Measurements from ENCODE around the gene PFDN1. TPM values are rescaled to one million over a fixed set of nuclear protein-coding genes. Genes with fewer than 3 reads are reported as not detected.

PFDN1 gene
- total RNA-seq, 1 experiment from 2014 or later, result 61.2 TPM

DNA sequence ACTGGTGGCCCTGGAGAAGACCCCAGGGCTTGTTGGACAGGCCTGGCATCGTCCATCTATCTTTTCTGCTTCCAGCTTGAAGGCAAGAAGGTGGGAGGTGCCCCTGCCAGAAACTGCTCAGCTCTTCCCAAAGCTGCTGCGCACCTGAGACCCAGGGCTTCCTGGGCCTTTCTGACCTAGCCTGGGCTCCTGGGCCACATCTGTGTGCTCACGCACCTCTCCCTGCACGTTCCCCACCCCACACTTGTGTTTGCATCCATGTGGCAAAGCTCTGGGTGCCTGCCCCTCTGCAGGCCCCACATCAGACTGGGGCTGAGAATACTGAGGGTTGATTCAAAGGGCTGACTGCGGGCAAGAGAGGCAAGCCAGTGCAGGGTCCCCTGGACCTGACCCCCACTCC is 63.4 kb downstream of the PFDN1 start:
- DNase-seq (ENCODE audit: low spot score), result no peak

- no peak for DNase-seq (ENCODE audit: low spot score)
These were observed 64.1 kb downstream of the PFDN1 start for GRCh38 chr5:140238756-140239155.

GRCh38 chr5:140236891-140237598 is 65.9 kb downstream of the PFDN1 start:
- no peak for DNase-seq (ENCODE audit: low spot score)

- DNase-seq (ENCODE audit: low spot score), result no peak
These were observed 66.9 kb downstream of the PFDN1 start for GRCh38 chr5:140235791-140236551.

GRCh38 chr5:140234377-140234989 is 68.4 kb downstream of the PFDN1 start:
- DNase-seq (ENCODE audit: low spot score), result no peak

DNA sequence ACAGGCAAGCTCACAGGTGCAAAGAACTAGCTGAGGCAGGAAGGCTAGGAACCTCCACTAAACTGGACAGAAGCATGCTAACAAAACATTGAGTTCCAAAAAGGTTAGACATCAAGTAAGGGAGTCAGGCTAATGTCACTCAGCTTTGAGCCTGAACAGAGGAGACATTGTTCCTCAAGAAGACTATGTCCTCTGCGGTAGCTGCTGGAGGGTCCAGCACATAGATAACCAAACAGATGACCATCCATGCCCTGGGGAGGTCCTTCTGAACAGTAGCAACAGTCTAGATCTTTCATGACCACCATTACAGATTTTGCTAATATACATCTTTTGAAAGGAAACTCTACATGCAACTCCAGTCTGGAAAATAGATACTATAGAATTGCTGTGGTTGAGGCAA is 70.2 kb downstream of the PFDN1 start:
- DNase-seq (ENCODE audit: low spot score), result no peak

- DNase-seq (ENCODE audit: low spot score), result no peak
These were observed 72.5 kb downstream of the PFDN1 start for GRCh38 chr5:140230373-140230772.

- DNase-seq (ENCODE audit: low spot score), result no peak
These were observed 74.5 kb downstream of the PFDN1 start for GRCh38 chr5:140228364-140228837.

- DNase-seq (ENCODE audit: low spot score), result no peak
These were observed 75.9 kb downstream of the PFDN1 start for GRCh38 chr5:140227046-140227445.

DNA sequence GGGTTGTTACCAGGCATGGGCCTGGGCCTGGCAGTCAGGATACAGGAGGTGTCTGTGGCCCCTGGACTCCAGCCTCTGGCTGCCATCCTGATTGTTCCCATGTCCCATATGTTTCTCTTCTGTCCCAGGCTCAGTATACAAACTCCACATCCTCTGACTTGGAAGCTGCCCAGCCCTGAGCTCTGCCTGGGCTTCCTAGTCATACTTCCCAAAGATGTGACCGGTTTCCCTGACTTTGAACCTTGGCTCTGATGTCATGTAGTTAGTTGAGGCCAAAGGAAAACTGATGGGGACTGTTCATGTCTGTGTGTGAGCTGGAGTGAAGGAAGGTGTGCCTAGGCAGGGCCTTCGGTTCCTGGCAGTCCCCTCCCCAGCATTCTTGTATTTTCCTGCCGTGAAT is 77.5 kb downstream of the PFDN1 start:
- DNase-seq (ENCODE audit: low spot score), result no peak

- DNase-seq (ENCODE audit: low spot score), result no peak
These were observed 78.2 kb downstream of the PFDN1 start for GRCh38 chr5:140224658-140225057.

GRCh38 chr5:140223567-140223966 is 79.3 kb downstream of the PFDN1 start:
- no peak for DNase-seq (ENCODE audit: low spot score)

- DNase-seq (ENCODE audit: low spot score), result no peak
These were observed 80.5 kb downstream of the PFDN1 start for GRCh38 chr5:140222416-140222815.

DNA sequence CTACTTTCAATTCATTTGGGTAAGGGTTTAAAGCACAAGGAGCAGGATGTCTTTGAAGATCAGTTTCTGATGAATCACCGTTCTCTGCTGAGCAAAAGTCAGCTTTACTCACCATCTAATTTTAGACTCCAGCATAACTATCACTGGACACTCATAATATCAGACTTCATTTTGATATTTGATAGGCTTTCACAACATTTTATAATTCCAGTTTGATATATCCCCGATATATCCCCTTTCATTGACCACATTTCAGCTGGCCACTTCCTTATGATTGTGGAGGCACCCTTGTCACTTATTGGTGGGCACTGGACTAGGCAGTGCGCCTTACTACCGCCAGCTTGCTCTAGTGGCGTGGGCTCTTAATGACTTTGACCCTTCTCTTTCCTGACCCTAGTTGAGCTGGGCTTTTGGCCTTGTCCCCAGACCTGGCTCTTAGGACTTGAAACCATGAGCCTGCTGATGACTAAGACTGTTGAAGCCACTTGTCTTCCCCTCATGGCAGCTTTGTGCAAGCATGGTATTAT is 81.1 kb downstream of the PFDN1 start:
- DNase-seq (ENCODE audit: low spot score), result no peak

DNA sequence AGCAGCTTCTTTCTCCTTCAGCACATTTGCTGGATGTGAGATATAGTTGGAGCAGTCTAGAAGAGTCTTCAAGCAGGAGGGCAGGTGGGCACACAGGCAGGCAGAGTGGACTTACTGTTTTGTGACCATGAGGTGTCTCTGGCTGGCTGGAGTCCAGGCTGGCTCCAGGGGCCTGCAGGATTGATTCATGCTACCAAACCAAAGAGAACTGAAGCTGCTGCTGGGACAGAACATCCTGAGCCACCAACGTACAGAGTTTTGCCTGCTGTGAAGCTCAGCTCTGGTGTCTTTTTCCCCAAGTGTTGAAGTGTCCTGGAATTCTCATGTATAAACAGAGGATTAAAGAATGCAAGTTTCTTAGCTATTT is 82.2 kb downstream of the PFDN1 start:
- no peak for DNase-seq (ENCODE audit: low spot score)

- DNase-seq (ENCODE audit: low spot score), result no peak
These were observed 82.7 kb downstream of the PFDN1 start for GRCh38 chr5:140220032-140220697.

DNA sequence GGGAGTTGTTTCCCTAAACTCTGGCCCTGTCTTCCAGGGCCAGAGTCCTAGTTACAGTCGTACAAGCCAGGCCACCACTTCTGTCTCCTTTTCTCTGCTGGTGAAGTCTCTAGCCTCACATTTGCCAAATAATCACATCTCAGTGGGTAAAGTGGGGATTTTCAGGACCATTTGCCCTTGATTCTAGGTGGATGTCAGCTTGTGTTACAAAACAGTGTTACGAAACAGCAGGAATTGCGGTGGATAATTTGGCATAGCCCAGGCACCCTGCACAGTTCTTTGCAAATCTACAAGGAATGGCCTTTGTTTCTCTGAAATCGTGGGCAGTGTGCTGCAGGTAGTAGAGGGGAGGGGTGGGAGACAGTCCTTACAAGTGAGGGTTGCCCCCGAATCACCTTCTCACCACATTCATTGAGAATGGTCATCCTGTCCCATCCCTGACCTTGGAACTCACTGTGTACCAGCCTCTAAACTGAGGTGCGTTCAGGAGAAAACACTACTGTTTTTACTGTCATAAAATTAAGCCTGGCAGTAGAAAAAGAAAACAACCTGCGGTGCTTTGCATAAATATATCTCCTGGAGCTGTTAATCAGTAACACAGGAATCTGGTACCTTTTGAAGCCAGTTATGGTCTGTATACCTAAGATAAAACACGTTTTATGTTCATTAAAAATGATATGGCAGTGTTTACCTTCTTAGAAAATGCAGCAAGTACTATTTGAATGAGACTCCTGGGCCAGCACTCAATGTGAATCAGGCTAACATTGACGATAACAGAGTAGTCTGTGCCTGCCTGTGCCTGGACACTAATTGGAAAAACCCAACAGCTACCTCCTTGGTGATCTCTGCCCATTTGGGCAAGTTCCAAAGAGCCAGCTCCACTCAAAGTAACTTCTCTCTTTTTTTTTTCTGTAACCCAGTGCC is 83.6 kb downstream of the PFDN1 start:
- peak; percentile 55 for DNase-seq (ENCODE audit: low spot score)

GRCh38 chr5:140217299-140218026 is 85.4 kb downstream of the PFDN1 start:
- DNase-seq (ENCODE audit: low spot score), result no peak

GRCh38 chr5:140216478-140217074 is 86.3 kb downstream of the PFDN1 start:
- no peak for DNase-seq (ENCODE audit: low spot score)

DNA sequence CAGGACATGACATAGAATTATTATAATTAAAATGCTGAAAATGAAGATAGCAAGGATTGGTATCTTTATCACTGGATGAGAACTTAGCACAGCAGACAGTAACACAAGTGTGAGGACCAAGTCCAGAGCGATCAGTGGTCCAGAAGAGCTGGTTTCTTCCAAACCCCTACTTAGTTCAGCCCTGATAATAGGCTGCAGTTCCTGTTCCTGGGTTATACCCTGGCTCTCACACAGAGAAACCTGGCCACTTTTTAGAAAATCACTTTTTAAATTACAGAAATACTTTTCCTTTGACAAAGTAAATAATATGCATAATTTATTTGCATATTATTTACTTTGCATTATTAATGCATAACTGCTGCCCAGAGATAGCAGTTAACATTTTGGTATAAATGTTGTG is 87.6 kb downstream of the PFDN1 start:
- DNase-seq (ENCODE audit: low spot score), result no peak
